ENCODE results near the gene PON2. TPM values are rescaled to one million over a fixed set of nuclear protein-coding genes. Genes with fewer than 3 reads are reported as not detected.

Gene PON2
- total RNA-seq, 4 donors from 2014 or later = 116 to 330 (median 193) TPM

- H3K36me3 ChIP-seq = no peaks in the 10 kb centered on the region
- no peaks in the 10 kb centered on the region for H3K27me3 ChIP-seq
- TF ChIP-seq, protein P1, sequence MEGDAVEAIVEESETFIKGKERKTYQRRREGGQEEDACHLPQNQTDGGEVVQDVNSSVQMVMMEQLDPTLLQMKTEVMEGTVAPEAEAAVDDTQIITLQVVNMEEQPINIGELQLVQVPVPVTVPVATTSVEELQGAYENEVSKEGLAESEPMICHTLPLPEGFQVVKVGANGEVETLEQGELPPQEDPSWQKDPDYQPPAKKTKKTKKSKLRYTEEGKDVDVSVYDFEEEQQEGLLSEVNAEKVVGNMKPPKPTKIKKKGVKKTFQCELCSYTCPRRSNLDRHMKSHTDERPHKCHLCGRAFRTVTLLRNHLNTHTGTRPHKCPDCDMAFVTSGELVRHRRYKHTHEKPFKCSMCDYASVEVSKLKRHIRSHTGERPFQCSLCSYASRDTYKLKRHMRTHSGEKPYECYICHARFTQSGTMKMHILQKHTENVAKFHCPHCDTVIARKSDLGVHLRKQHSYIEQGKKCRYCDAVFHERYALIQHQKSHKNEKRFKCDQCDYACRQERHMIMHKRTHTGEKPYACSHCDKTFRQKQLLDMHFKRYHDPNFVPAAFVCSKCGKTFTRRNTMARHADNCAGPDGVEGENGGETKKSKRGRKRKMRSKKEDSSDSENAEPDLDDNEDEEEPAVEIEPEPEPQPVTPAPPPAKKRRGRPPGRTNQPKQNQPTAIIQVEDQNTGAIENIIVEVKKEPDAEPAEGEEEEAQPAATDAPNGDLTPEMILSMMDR (IDR thresholded peaks at IDR 0.05) = no peak
- TF ChIP-seq POLR2A (IDR thresholded peaks at IDR 0.05) = no peak
- H3K4me1 ChIP-seq = peaks cover 0 to 5% (median 0%) of the 10 kb centered on the region in 4 donors
- DNase-seq = no peak
- peak overlapping the region in 2 of 4 donors; percentile 63 to 67 for H3K4me3 ChIP-seq
- no peaks in the 10 kb centered on the region for H3K9me3 ChIP-seq
- H3K27ac ChIP-seq = peak overlapping the region in 1 of 4 donors; percentile 65
Measured at GRCh38 chr7:95397381-95397780, 37.4 kb downstream of the PON2 start.

DNA sequence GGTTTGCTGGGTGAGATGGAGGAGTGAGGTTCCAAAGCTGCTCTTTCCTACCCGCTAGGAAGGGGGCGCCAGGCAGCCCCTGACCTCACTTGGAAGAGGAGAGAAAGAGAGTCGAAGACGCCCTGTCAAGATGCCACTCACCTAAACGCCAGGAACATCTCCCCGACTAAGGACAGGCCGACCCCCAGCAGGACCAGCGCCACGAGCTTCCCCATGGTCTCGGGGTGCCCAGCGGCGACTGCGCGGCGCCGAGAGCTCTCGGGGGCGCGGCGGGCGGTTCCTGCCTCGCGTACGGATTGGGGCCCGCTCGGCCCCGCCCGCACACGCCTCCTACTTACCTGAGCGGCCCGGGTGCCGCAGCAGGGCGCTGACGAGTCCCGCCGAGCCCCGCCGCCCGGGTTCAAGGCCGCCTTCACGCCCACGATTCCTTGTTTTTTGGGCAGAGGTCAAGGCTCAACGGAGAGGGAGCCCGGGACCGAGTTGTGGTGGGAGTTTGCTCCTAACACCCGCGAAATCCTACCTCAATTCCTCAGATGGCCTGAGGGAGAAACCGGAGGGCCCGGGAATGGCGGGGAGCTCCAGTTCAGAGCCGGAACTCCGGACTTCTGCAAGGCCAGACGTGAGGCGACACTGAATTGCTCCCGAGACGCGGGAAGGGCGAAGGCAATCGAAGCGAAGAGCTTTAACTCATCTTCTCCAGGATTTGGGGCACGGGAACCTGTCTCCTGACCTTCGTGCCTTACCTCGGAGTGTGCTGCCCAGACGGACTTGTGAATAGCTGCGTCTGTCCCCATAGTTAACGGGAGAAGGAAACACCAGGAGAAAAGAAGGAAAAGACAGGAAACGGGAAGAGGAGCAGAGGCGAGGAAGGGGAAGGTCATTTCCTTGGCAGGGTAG lies 38.4 kb downstream of the PON2 start, which contains the start of gene PON3:
PON3 (minus strand) TSS at position 240 of the 897 bp plus-strand sequence; CDS start at position 215, 25 bp downstream.
- Histone ChIP-seq H3K9me3 (no peaks in the 10 kb centered on the region), H3K36me3 (no peaks in the 10 kb centered on the region), H3K27me3 (no peaks in the 10 kb centered on the region), H3K27ac (peak within 1 kb of the TSS in 2 of 4 donors; percentile 2 to 65), H3K4me1 (peaks cover 0 to 5% (median 0%) of the 10 kb centered on the region in 4 donors), H3K4me3 (peak within 1 kb of the TSS; percentile 26 to 67 (median 50))
- TF ChIP-seq, protein P1 (IDR thresholded peaks at IDR 0.05) = peak in 4 of 6 experiments; percentile 32 to 56 (median 43)
- TF ChIP-seq POLR2A (IDR thresholded peaks at IDR 0.05) = peak in 1 of 2 donors; percentile 22
- peak in 2 of 3 donors; percentile 62 to 76 for DNase-seq

DNA sequence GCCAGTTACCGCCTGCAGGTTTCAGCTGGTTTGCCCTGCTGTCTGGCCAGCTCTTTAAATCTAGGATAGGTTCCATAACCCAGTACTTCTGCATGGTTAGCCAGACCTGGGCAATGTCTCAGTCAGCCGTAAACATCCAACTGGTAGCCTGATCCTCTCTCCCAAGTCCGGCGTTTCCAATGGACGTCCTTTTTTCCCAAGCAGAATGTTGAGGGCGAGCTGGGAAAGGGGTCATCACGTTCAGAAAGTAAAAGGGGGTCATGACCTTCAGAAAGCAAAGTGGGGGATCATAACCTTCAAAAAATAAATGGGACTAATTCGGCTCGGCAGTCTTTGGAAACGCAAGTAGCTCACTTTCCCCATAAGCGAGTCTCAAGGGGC lies 39.1 kb downstream of the PON2 start:
- Histone ChIP-seq H3K4me1 (peaks cover 0 to 5% (median 0%) of the 10 kb centered on the region in 4 donors), H3K27ac (no peak overlapping the region), H3K36me3 (no peaks in the 10 kb centered on the region), H3K9me3 (no peaks in the 10 kb centered on the region), H3K27me3 (no peaks in the 10 kb centered on the region), H3K4me3 (peak overlapping the region; percentile 26 to 67 (median 50))
- DNase-seq = no peak
- TF ChIP-seq, protein P1 (IDR thresholded peaks at IDR 0.05) = no peak
- TF ChIP-seq POLR2A (IDR thresholded peaks at IDR 0.05) = no peak

- H3K27me3 ChIP-seq = no peaks in the 10 kb centered on the region
- peaks cover 0 to 5% (median 0%) of the 10 kb centered on the region in 4 donors for H3K4me1 ChIP-seq
- no peak overlapping the region for H3K27ac ChIP-seq
- TF ChIP-seq POLR2A (IDR thresholded peaks at IDR 0.05) = no peak
- TF ChIP-seq, protein P1 (IDR thresholded peaks at IDR 0.05) = no peak
- DNase-seq = no peak
- H3K36me3 ChIP-seq = no peaks in the 10 kb centered on the region
- H3K9me3 ChIP-seq = no peaks in the 10 kb centered on the region
- H3K4me3 ChIP-seq = no peak overlapping the region
Measured at GRCh38 chr7:95394370-95394769, 40.5 kb downstream of the PON2 start.

- TF ChIP-seq, protein P1 (IDR thresholded peaks at IDR 0.05) = no peak
- no peak for TF ChIP-seq POLR2A (IDR thresholded peaks at IDR 0.05)
- no peak for DNase-seq
- Histone ChIP-seq H3K4me1 (peaks cover 0 to 5% (median 0%) of the 10 kb centered on the region in 4 donors), H3K36me3 (no peaks in the 10 kb centered on the region), H3K27ac (no peak overlapping the region), H3K27me3 (no peaks in the 10 kb centered on the region), H3K9me3 (no peaks in the 10 kb centered on the region), H3K4me3 (no peak overlapping the region)
Measured at GRCh38 chr7:95391761-95392160, 43.1 kb downstream of the PON2 start.

All from Peyer's patch (tissue), 4 donors.